Endothelial cell of umbilical vein (primary cell): ENCODE data around the gene SGCD. TPM values are rescaled to one million over a fixed set of nuclear protein-coding genes. Genes with fewer than 3 reads are reported as not detected.

Experiments used
- BruUV-seq: library from RNA; stranded (reverse); fragments of 400-500 nt; replicated peaks from 2 replicates; lab custom pipeline; 2021; lab: Mats Ljungman, UMichigan
- CTCF ChIA-PET: fragments of 300-600, 350-600 bp; sonication (Branson Sonifier 250); formaldehyde crosslinking; loops from one replicate; lab custom pipeline; 2021; ENCODE audit warnings: antibody characterized with exemption, inconsistent platforms; lab: Charles Lee
- POLR2A ChIA-PET: fragments of 300-600, 350-600 bp; sonication (Branson Sonifier 250); formaldehyde crosslinking; loops from one replicate; lab custom pipeline; 2021; ENCODE audit warnings: antibody characterized with exemption, inconsistent platforms; lab: Charles Lee
- DNase-seq: peaks from one replicate; pipeline ENCODE4 v3.0.0-alpha.2; 2011; ENCODE audit warnings: low read depth, low spot score
- FAIRE-seq: peaks from 2 replicates; lab custom pipeline; 2011; peaks lifted over from hg19 to GRCh38; lab: Jason Lieb, UNC
- H2AFZ ChIP-seq: 2 replicates; pipeline ENCODE4 v1.6.0; 2012; ENCODE audit warnings: low read depth, low read length, control low read depth, inconsistent platforms
- H3K27ac ChIP-seq: 2 replicates; pipeline ENCODE4 v1.5.1; 2011; ENCODE audit warnings: low read depth, mild to moderate bottlenecking, control low read depth, low read length, moderate library complexity; ENCODE audit not compliant: insufficient read depth
- H3K27me3 ChIP-seq, 2 experiments: 2 replicates each; pipeline versions ENCODE4 v1.6.0 to v1.6.1; 2011; ENCODE audit warnings: low read length in 2 of 2, mixed read lengths in 1 of 2; ENCODE audit not compliant: control insufficient read depth in 2 of 2, insufficient read depth in 2 of 2
- H3K36me3 ChIP-seq, 2 experiments: 2 replicates in 1 of 2; 3 replicates in 1 of 2; pipeline ENCODE4 v1.5.1; 2011; ENCODE audit warnings: low read length in 2 of 2, mild to moderate bottlenecking in 1 of 2, moderate library complexity in 1 of 2; ENCODE audit not compliant: control insufficient read depth in 2 of 2, insufficient read depth in 2 of 2; ENCODE audit errors: extremely low read depth in 1 of 2
- H3K4me1 ChIP-seq: 3 replicates; pipeline ENCODE4 v1.5.1; 2011; ENCODE audit warnings: mild to moderate bottlenecking, low read length; ENCODE audit not compliant: control insufficient read depth, insufficient read depth; ENCODE audit errors: extremely low read depth
- H3K4me2 ChIP-seq: 2 replicates; pipeline ENCODE4 v1.6.1; 2011; ENCODE audit warnings: low read length, control low read depth, mixed read lengths; ENCODE audit not compliant: insufficient read depth
- H3K4me3 ChIP-seq, 3 experiments: fragments of 200-600 bp in 1 of 3; sonication (generic), shearing (Covaris generic) in 1 of 3; replicated peaks in 1 of 3; 2 replicates each; pipeline ENCODE4 v1.5.1; 2011 to 2016; ENCODE audit warnings: control low read depth in 3 of 3, low read length in 3 of 3, mild to moderate bottlenecking in 2 of 3, inconsistent platforms in 1 of 3, low read depth in 1 of 3, moderate library complexity in 1 of 3; ENCODE audit not compliant: insufficient read depth in 1 of 3
- H3K79me2 ChIP-seq: 2 replicates; pipeline ENCODE4 v1.6.0; 2012; ENCODE audit warnings: low read length, inconsistent platforms; ENCODE audit not compliant: control insufficient read depth, insufficient read depth
- H3K9ac ChIP-seq: replicated peaks from 2 replicates; pipeline ENCODE3; 2011; ENCODE audit warnings: low read length, control low read depth; ENCODE audit not compliant: insufficient read depth; ENCODE audit errors: extremely low read depth
- H3K9me1 ChIP-seq: replicated peaks from 3 replicates; pipeline ENCODE4 v1.6.0; 2011; ENCODE audit warnings: mild to moderate bottlenecking, low read length; ENCODE audit not compliant: control insufficient read depth, insufficient read depth; ENCODE audit errors: extremely low read depth
- H3K9me3 ChIP-seq: replicated peaks from 2 replicates; pipeline ENCODE4 v1.5.1; 2012; ENCODE audit warnings: low read length, inconsistent platforms; ENCODE audit not compliant: control insufficient read depth, insufficient read depth
- H4K20me1 ChIP-seq: replicated peaks from 2 replicates; pipeline ENCODE3; 2011; ENCODE audit warnings: mild to moderate bottlenecking, low read length; ENCODE audit not compliant: control insufficient read depth, insufficient read depth; ENCODE audit errors: extremely low read depth
- EZH2 ChIP-seq: IDR thresholded peaks from 2 replicates; pipeline ENCODE4 v1.6.1; 2012; ENCODE audit warnings: borderline replicate concordance, low read depth, mild to moderate bottlenecking, moderate library complexity, low read length, inconsistent platforms; ENCODE audit not compliant: severe bottlenecking
- FOS ChIP-seq: IDR thresholded peaks from 2 replicates; pipeline ENCODE4 v1.6.1; 2011; ENCODE audit warnings: mild to moderate bottlenecking, low read length, moderate library complexity, borderline replicate concordance; ENCODE audit not compliant: insufficient read depth
- GATA2 ChIP-seq: IDR thresholded peaks from 2 replicates; pipeline ENCODE4 v1.7.0; 2011; ENCODE audit warnings: low read depth, mild to moderate bottlenecking, moderate library complexity, mixed read lengths, low read length; ENCODE audit not compliant: insufficient read length, insufficient read depth
- JUN ChIP-seq: IDR thresholded peaks from 2 replicates; pipeline ENCODE4 v1.6.1; 2011; ENCODE audit warnings: borderline replicate concordance, low read depth; ENCODE audit not compliant: insufficient read length, insufficient read depth
- MYC ChIP-seq: IDR thresholded peaks from one replicate; pipeline ENCODE4 v1.6.1; 2011; ENCODE audit warnings: mild to moderate bottlenecking, low read depth, low read length
- POLR2A ChIP-seq: IDR thresholded peaks from 2 replicates; pipeline ENCODE4 v1.6.1; 2012; ENCODE audit warnings: low read depth, mild to moderate bottlenecking, control low read depth, low read length
- POLR2AphosphoS5 ChIP-seq: IDR thresholded peaks from 2 replicates; pipeline ENCODE4 v1.6.1; 2012; ENCODE audit warnings: low read depth, mild to moderate bottlenecking, control low read depth, low read length, moderate library complexity; ENCODE audit not compliant: insufficient read depth
- dilution Hi-C: fragments of 300-500 bp; cut with MboI; formaldehyde crosslinking; loops from one replicate; pipeline ENCODE4 v1.15.0; 2019; ENCODE audit warnings: low sequenced_read_pairs; ENCODE audit not compliant: extremely low pct_ligation_motif_present
- intact Hi-C: fragments of 100-400 bp; cut with micrococcal nuclease; formaldehyde crosslinking; loops from one replicate; pipeline ENCODE4 v1.10.0; 2022
- polyA plus RNA-seq, 4 experiments: library from polyadenylated mRNA; depleted of rRNA in 3 of 4; stranded (reverse) in 3 of 4; unstranded in 1 of 4; fragments of >200 nt; gene quantifications; 2 replicates each; pipeline versions ENCODE4 v1.2.1 to v1.2.3, GENCODE V29; 2011 to 2012; ENCODE audit warnings: missing spikeins in 1 of 4
- total RNA-seq: library from RNA; stranded (reverse); gene quantifications from 2 replicates; pipeline ENCODE4 v1.2.3, GENCODE V29; 2021
- TF ChIP-seq, protein P1 (sequence below), 2 donors: IDR thresholded peaks; 1 replicate in 1 of 2; 2 replicates in 1 of 2; pipeline ENCODE4 v1.5.1; 2011; ENCODE audit warnings: low read length in 2 of 2, mild to moderate bottlenecking in 2 of 2, moderate library complexity in 2 of 2, control low read depth in 1 of 2, inconsistent platforms in 1 of 2, low read depth in 1 of 2; ENCODE audit not compliant: insufficient read depth in 1 of 2; ENCODE audit errors: extremely low read depth in 1 of 2
- TF ChIP-seq, protein P2 (sequence below): IDR thresholded peaks from 2 replicates; pipeline ENCODE4 v1.6.1; 2011; ENCODE audit not compliant: insufficient read depth, insufficient read length

SGCD gene
- total and polyA plus RNA-seq, 2 donors (not counting 3 experiments of a cell fraction or from before 2014, with no cell fraction given) = not detected

GRCh38 chr5:156799171-156799570, 472.2 kb downstream of the SGCD start:
- dilution Hi-C loops = no loop called here
- BruUV-seq = no TSS peak
- POLR2A ChIA-PET = no interaction called here

More at GRCh38 chr5:156799171-156799570, 472.2 kb downstream of the SGCD start:
- DNase-seq (no peak), FAIRE-seq (no peak)
- Histone ChIP-seq H3K27ac (no peak overlapping the region), H3K9ac (no peak overlapping the region), H4K20me1 (no peaks in the 10 kb centered on the region), H3K4me1 (no peaks in the 10 kb centered on the region), H3K4me2 (no peak overlapping the region), H3K9me1 (no peaks in the 10 kb centered on the region), H3K9me3 (no peaks in the 10 kb centered on the region), H3K4me3 (no peak overlapping the region), H2AFZ (no peak overlapping the region), H3K79me2 (no peaks in the 10 kb centered on the region), H3K36me3 (no peaks in the 10 kb centered on the region), H3K27me3 (no peaks in the 10 kb centered on the region)
- CTCF ChIA-PET = no interaction called here
- intact Hi-C loops = no loop called here
- TF ChIP-seq, protein P1, sequence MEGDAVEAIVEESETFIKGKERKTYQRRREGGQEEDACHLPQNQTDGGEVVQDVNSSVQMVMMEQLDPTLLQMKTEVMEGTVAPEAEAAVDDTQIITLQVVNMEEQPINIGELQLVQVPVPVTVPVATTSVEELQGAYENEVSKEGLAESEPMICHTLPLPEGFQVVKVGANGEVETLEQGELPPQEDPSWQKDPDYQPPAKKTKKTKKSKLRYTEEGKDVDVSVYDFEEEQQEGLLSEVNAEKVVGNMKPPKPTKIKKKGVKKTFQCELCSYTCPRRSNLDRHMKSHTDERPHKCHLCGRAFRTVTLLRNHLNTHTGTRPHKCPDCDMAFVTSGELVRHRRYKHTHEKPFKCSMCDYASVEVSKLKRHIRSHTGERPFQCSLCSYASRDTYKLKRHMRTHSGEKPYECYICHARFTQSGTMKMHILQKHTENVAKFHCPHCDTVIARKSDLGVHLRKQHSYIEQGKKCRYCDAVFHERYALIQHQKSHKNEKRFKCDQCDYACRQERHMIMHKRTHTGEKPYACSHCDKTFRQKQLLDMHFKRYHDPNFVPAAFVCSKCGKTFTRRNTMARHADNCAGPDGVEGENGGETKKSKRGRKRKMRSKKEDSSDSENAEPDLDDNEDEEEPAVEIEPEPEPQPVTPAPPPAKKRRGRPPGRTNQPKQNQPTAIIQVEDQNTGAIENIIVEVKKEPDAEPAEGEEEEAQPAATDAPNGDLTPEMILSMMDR (IDR thresholded peaks at IDR 0.05; ENCODE audit: extremely low read depth in 1 of 2, insufficient read depth in 1 of 2, low read depth in 1 of 2, low read length in 2 of 2) = no peak
- TF ChIP-seq POLR2A (no peak), MYC (no peak), EZH2 (no peak), FOS (no peak), POLR2AphosphoS5 (no peak), JUN (no peak), GATA2 (no peak)
- TF ChIP-seq, protein P2, sequence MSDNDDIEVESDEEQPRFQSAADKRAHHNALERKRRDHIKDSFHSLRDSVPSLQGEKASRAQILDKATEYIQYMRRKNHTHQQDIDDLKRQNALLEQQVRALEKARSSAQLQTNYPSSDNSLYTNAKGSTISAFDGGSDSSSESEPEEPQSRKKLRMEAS = no peak
